RWPE1 (cell line): ENCODE data around the gene GMNN.
"Not testable (repeated sequence)": the region's sequence is repeated elsewhere in the genome, so short reads cannot be mapped to it uniquely, and the experiment has no call there.

Experiments
- CTCF ChIA-PET: fragments of 350-600 bp; sonication (Branson Sonifier 250); formaldehyde crosslinking; extraction: SDS; loops from one replicate; lab custom pipeline; 2021; lab: Yijun Ruan, JAX
- POLR2A ChIA-PET: fragments of 400-600 bp; formaldehyde crosslinking; extraction: SDS; loops from one replicate; lab custom pipeline; 2020; ENCODE audit warnings: antibody characterized with exemption; ENCODE audit not compliant: low non-redundant PET; lab: Yijun Ruan, JAX
- DNase-seq: peaks from one replicate; pipeline ENCODE4 v3.0.0; 2012; ENCODE audit warnings: low spot score
- H3K27ac ChIP-seq: fragments of 450-650 bp; 2 replicates; pipeline ENCODE4 v1.5.1; 2017
- TF ChIP-seq, protein P1 (sequence below): fragments of 450-650 bp; conservative IDR thresholded peaks from 2 replicates; pipeline ENCODE4 v1.5.1; 2017; ENCODE audit warnings: low read depth, mild to moderate bottlenecking

GMNN gene

DNA sequence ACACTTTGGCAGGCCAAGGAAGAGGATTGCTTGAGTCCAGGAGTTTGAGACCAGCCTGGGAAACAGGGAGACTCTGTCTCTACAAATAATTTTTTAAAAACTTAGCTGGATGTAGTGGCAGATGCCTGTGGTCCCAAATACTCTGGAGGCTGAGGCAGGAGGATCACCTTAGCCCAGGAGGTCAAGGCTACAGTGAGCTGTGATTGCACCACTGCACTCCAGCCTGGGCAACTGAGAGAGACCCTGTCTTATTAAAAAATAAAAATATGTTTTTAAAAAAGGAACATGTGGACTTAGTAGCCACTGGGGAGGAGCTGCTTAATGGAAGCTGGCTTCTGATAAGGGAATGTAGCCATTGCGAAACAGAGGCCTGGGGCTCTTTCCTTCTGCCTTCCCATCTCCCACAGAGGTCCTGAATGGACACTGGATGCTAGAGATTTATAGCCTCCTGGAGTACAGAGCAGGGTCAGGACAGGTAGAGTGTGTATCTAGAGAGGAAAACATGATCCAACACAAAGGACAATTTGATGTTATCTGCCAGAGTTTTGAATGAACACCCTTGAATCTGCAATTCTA lies 21.7 kb upstream of the GMNN start:
- TF ChIP-seq, protein P1, sequence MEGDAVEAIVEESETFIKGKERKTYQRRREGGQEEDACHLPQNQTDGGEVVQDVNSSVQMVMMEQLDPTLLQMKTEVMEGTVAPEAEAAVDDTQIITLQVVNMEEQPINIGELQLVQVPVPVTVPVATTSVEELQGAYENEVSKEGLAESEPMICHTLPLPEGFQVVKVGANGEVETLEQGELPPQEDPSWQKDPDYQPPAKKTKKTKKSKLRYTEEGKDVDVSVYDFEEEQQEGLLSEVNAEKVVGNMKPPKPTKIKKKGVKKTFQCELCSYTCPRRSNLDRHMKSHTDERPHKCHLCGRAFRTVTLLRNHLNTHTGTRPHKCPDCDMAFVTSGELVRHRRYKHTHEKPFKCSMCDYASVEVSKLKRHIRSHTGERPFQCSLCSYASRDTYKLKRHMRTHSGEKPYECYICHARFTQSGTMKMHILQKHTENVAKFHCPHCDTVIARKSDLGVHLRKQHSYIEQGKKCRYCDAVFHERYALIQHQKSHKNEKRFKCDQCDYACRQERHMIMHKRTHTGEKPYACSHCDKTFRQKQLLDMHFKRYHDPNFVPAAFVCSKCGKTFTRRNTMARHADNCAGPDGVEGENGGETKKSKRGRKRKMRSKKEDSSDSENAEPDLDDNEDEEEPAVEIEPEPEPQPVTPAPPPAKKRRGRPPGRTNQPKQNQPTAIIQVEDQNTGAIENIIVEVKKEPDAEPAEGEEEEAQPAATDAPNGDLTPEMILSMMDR: no peak
- no peak for DNase-seq
- H3K27ac ChIP-seq: no peak overlapping the region
- ChIA-PET CTCF (no interaction called here), POLR2A (no interaction called here)

DNA sequence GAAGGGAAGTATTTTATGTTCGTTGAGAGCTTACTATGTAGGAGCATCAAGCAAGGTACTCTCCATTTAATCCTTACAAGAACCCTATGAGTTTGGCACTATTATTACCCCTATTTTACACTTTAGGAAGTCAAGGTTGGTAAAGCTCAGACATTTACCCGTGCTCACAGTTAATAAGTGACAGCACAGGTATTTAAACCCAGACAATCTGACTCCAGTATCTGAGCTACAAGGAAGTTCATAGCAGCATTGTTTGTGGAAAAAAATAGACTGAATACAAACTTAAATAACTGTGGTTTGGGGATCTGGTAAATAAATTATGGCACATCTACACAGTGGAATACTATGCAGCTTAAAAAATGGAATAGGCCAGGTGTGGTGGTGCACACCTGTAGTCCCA lies 21.2 kb upstream of the GMNN start:
- DNase-seq: no peak
- POLR2A ChIA-PET: interaction anchor here (1.7 kb wide), 1 partner anchor 32 kb away, joined by 3 read pairs; no protein-coding TSS in a partner anchor
- CTCF ChIA-PET: no interaction called here
- H3K27ac ChIP-seq: no peak overlapping the region
- TF ChIP-seq, protein P1: no peak

DNA sequence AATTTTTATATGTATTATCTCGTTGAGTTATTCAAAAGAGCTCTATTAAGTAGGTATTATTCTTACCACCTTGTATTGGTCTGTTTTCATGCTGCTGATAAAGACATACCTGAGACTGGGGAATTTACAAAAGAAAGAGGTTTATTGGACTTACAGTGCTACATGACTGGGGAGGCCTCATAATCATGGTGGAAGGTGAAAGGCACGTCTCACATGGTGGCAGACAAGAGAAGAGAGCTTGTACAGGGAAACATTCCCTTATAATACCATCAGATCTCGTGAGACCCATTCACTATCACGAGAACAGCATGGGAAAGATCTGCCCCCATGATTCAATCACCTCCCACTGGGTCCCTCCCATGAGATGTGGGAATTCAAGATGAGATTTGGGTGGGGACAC lies 20.4 kb upstream of the GMNN start:
- POLR2A ChIA-PET: interaction anchor here (1.7 kb wide), 1 partner anchor 33 kb away, joined by 3 read pairs; no protein-coding TSS in a partner anchor
- H3K27ac ChIP-seq, DNase-seq, CTCF ChIA-PET: not testable (repeated sequence)

- POLR2A ChIA-PET: interaction anchor here (1.7 kb wide), 1 partner anchor 33 kb away, joined by 3 read pairs; no protein-coding TSS in a partner anchor
- DNase-seq: no peak
- no peak overlapping the region for H3K27ac ChIP-seq
- TF ChIP-seq, protein P1: no peak
- CTCF ChIA-PET: no interaction called here
Observed at GRCh38 chr6:24755279-24755678, 19.5 kb upstream of the GMNN start.

DNA sequence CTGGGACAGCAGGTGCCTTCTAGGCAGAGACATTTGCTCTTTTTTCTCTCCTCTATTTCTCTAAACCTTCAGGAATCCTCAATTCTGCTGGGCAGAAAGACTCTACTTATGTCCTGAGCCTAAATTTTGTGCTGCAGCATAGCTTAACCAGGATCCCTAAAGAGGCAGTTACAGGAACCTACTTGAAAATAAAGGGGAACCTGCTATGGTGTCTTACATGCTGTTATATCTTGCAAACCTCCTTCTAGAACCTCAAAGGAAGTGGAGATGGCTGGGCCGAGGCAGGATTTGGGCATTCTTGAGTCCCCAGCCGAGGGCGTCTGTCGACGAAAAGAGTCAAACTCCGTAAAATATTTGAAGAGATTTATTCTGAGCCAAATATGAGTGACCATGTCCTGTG lies 17.1 kb upstream of the GMNN start:
- TF ChIP-seq, protein P1: no peak
- H3K27ac ChIP-seq: no peak overlapping the region
- ChIA-PET POLR2A (no interaction called here), CTCF (no interaction called here)
- no peak for DNase-seq

- ChIA-PET CTCF (no interaction called here), POLR2A (interaction anchor here (0.5 kb wide), 1 partner anchor 35 kb away, joined by 4 read pairs; no protein-coding TSS in a partner anchor)
- no peak overlapping the region for H3K27ac ChIP-seq
- TF ChIP-seq, protein P1: no peak
- no peak for DNase-seq
Observed at GRCh38 chr6:24759718-24760117, 15.0 kb upstream of the GMNN start.

DNA sequence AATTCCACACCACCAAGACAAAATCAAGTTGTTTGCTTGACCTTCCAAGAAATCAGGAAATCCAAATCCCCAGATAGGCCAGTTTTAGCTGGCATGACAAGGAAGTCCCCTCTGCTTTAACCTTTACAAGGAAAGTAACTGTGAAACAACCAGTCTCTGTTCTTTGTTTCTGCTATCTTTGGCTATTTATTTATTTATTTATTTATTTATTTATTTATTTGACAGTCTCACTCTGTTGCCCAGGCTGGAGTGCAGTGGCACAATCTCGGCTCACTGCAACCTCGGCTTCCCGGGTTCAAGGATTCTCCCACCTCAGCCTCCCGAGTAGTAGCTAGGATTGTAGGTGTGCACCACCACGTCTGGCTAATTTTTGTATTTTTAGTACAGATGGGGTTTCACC lies 14.5 kb upstream of the GMNN start:
- CTCF ChIA-PET: no interaction called here
- TF ChIP-seq, protein P1: no peak
- DNase-seq: no peak
- POLR2A ChIA-PET: interaction anchor here (0.5 kb wide), 2 partner anchors 25 to 35 kb away, joined by 3 to 4 read pairs; no protein-coding TSS in a partner anchor
- no peak overlapping the region for H3K27ac ChIP-seq
